ENCODE measurements around the gene CASP2.

- no peak for TF ChIP-seq CTCF (IDR thresholded peaks at IDR 0.05; ENCODE audit: insufficient read depth, low read length, poor library complexity, severe bottlenecking)
- TF ChIP-seq EZH2phosphoT487 (conservative IDR thresholded peaks at IDR 0.05; ENCODE audit: low read length): no peak
Observed at GRCh38 chr7:143300959-143301935, 13.1 kb downstream of the CASP2 start.

All from SU-DHL-6 (cell line).